ENCODE results near the gene COPS6. TPM values are rescaled to one million over a fixed set of nuclear protein-coding genes. Genes with fewer than 3 reads are reported as not detected.

The COPS6 gene
- total and polyA plus RNA-seq, 2 of the 4 experiments (the other 2 are of a cell fraction): 185 to 325 TPM

DNA sequence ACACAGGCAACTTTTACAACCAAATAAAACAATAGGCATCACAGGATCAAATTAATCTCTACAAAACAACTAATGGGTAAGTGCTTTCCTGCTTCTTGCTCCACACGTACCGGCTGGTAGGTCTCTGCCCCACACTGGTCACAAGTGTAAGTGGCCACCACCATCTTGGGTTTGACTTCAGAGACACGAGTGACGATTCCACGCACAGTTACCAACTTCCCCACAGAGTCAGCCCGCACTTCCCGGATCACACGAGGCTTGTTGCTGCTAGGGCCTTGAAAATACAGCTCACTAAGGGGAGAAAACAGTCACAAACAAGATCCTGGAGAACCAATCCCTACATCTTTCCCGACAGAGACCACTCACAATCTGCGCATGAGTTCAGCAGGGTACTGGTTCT is 10.1 kb downstream of the COPS6 start:
- peaks cover 7% of the 10 kb centered on the region for H4K20me1 ChIP-seq (ENCODE audit: insufficient read depth, low read length)
- no peak overlapping the region for H4K8ac ChIP-seq (ENCODE audit: low read depth in 2 of 2, low read length in 2 of 2)
- dilution Hi-C loops (cut with HindIII; ENCODE audit: low sequenced_read_pairs, unreplicated experiment): no loop called here
- WGBS, 2 experiments (ENCODE audit: extremely low coverage in 2 of 2, insufficient read length in 1 of 2): 85% methylated on average over 3 of the region's 10 CpGs; no CpG with 5 or more reads in 1 of the 2 experiments
- no peaks in the 10 kb centered on the region for H3K27me3 ChIP-seq (ENCODE audit: control insufficient read depth, insufficient read depth, low read length)
- TF ChIP-seq, protein P1, sequence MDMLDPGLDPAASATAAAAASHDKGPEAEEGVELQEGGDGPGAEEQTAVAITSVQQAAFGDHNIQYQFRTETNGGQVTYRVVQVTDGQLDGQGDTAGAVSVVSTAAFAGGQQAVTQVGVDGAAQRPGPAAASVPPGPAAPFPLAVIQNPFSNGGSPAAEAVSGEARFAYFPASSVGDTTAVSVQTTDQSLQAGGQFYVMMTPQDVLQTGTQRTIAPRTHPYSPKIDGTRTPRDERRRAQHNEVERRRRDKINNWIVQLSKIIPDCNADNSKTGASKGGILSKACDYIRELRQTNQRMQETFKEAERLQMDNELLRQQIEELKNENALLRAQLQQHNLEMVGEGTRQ (IDR thresholded peaks at IDR 0.05; ENCODE audit: low read depth, low read length): no peak
- TF ChIP-seq FOS (IDR thresholded peaks at IDR 0.05; ENCODE audit: low read depth, low read length) (no peak), RAD21 (IDR thresholded peaks at IDR 0.05; ENCODE audit: low read length) (no peak), MAZ (IDR thresholded peaks at IDR 0.05; ENCODE audit: borderline replicate concordance, low read depth, low read length) (no peak)
- H2AK9ac ChIP-seq (replicated peaks; ENCODE audit: low read depth, low read length, poor library complexity): no peak overlapping the region
- ChIA-PET CTCF (no interaction called here), POLR2A (ENCODE audit: unreplicated experiment) (no interaction called here)
- H3K9ac ChIP-seq (ENCODE audit: low read depth, low read length): no peak overlapping the region
- no peaks in the 10 kb centered on the region for H3K9me3 ChIP-seq (ENCODE audit: control insufficient read depth, insufficient read depth, low read length)
- H2AFZ ChIP-seq (replicated peaks; ENCODE audit: low read length, poor library complexity): no peak overlapping the region
- no peak overlapping the region for H3K56ac ChIP-seq (ENCODE audit: extremely low read depth, insufficient read depth, low read length)
- H3K4me1 ChIP-seq (ENCODE audit: control insufficient read depth, insufficient read depth, low read length): peaks cover 15% of the 10 kb centered on the region
- BruUV-seq (replicated peaks): TSS peak; percentile 67
- H3K36me3 ChIP-seq (ENCODE audit: control insufficient read depth, insufficient read depth, low read length): peaks cover 51% of the 10 kb centered on the region
- H2BK120ac ChIP-seq (ENCODE audit: low read depth, low read length): no peak overlapping the region
- no peak overlapping the region for H2BK20ac ChIP-seq (ENCODE audit: low read depth, low read length)
- H3K23ac ChIP-seq (ENCODE audit: low read depth, low read length): no peak overlapping the region
- no peak overlapping the region for H3K4me2 ChIP-seq (ENCODE audit: low read depth, low read length)
- H2BK15ac ChIP-seq (ENCODE audit: low read depth, low read length): no peak overlapping the region
- no peak overlapping the region for H2AK5ac ChIP-seq (ENCODE audit: low read depth, low read length)
- in situ Hi-C loops (cut with MboI; ENCODE audit: low sequenced_read_pairs): no loop called here
- H2BK5ac ChIP-seq (ENCODE audit: low read depth, low read length, poor library complexity, severe bottlenecking): no peak overlapping the region
- peaks cover 5% of the 10 kb centered on the region; the same call in 1 of the 2 replicates for H3K9me1 ChIP-seq (ENCODE audit: insufficient read depth, low read length)
- H3K4me3 ChIP-seq (ENCODE audit: insufficient read depth, low read depth, low read length): no peak overlapping the region
- H3K4ac ChIP-seq (ENCODE audit: low read depth, low read length): no peak overlapping the region
- peaks cover 33 to 71% of the 10 kb centered on the region in 2 experiments for H3K79me1 ChIP-seq (ENCODE audit: low read depth in 1 of 2, low read length in 2 of 2)
- intact Hi-C loops (cut with micrococcal nuclease): no loop called here
- no peak overlapping the region for H3K27ac ChIP-seq (ENCODE audit: insufficient read depth, low read length)
- no peak overlapping the region; the same call in 1 of the 2 replicates for H4K5ac ChIP-seq (ENCODE audit: low read depth, low read length)
- DNase-seq (no peak), ATAC-seq (ENCODE audit: low read depth) (no peak)
- H3K18ac ChIP-seq (ENCODE audit: low read depth, low read length): no peak overlapping the region
- no peak overlapping the region for H4K91ac ChIP-seq (ENCODE audit: insufficient read depth, low read depth, low read length)
- no peak overlapping the region for H3K14ac ChIP-seq (replicated peaks; ENCODE audit: low read depth, low read length)
